HL-60 (cell line): ENCODE data around the gene KRTAP4-16.
A peak's percentile ranks its signal among the peaks of the same experiment; 100 is the strongest.
"Not testable (repeated sequence)": the region's sequence is repeated elsewhere in the genome, so short reads cannot be mapped to it uniquely, and the experiment has no call there.

ENCODE experiments used
- DNase-seq, 2 experiments: peaks; one replicate each; pipeline ENCODE4 v3.0.0-alpha.2; 2010 to 2020; ENCODE audit warnings: low read depth in 1 of 2, low spot score in 1 of 2
- H3K27ac ChIP-seq: fragments of 250-450 bp; sonication (Bioruptor Pico); replicated peaks from 2 replicates; pipeline ENCODE4 v1.5.1; 2020; ENCODE audit warnings: mild to moderate bottlenecking, moderate library complexity
- H3K27me3 ChIP-seq: fragments of 250-450 bp; sonication (Bioruptor Pico); 2 replicates; pipeline ENCODE4 v1.5.1; 2021; ENCODE audit warnings: mild to moderate bottlenecking, moderate library complexity; ENCODE audit not compliant: insufficient read depth, poor library complexity, severe bottlenecking
- H3K4me3 ChIP-seq: replicated peaks from 2 replicates; pipeline ENCODE4 v1.5.1; 2011; ENCODE audit warnings: mild to moderate bottlenecking, control low read depth, low read length; ENCODE audit not compliant: insufficient read depth
- CTCF ChIP-seq: IDR thresholded peaks from one replicate; pipeline ENCODE4 v1.5.1; 2011; ENCODE audit warnings: low read length, control low read depth, inconsistent platforms; ENCODE audit not compliant: insufficient read depth
- GABPA ChIP-seq: IDR thresholded peaks from 2 replicates; pipeline ENCODE4 v1.6.1; 2012; ENCODE audit warnings: low read depth
- POLR2AphosphoS5 ChIP-seq: IDR thresholded peaks from 2 replicates; pipeline ENCODE4 v1.6.1; 2012; ENCODE audit warnings: low read depth
- REST ChIP-seq: IDR thresholded peaks from 2 replicates; pipeline ENCODE4 v1.6.1; 2012; ENCODE audit warnings: low read depth; ENCODE audit not compliant: insufficient replicate concordance
- SPI1 ChIP-seq: IDR thresholded peaks from 2 replicates; pipeline ENCODE4 v1.6.1; 2012; ENCODE audit warnings: low read depth, mild to moderate bottlenecking, borderline replicate concordance

The KRTAP4-16 gene

GRCh38 chr17:41126412-41126811, 24.4 kb upstream of the KRTAP4-16 start:
- H3K27me3 ChIP-seq = no peaks in the 10 kb centered on the region
- no peak for DNase-seq
- TF ChIP-seq GABPA (no peak), REST (no peak), SPI1 (no peak)

GRCh38 chr17:41125064-41125463, 23.1 kb upstream of the KRTAP4-16 start:
- no peak for DNase-seq
- Histone ChIP-seq H3K4me3 (no peak overlapping the region), H3K27me3 (no peaks in the 10 kb centered on the region), H3K27ac (no peak overlapping the region)
- TF ChIP-seq REST (no peak), POLR2AphosphoS5 (no peak), SPI1 (no peak), GABPA (no peak), CTCF (no peak)

More at GRCh38 chr17:41126412-41126811, 24.4 kb upstream of the KRTAP4-16 start:
- Histone ChIP-seq H3K27ac (no peak overlapping the region), H3K4me3 (no peak overlapping the region)

- not testable (repeated sequence) for DNase-seq, H3K27me3 ChIP-seq, H3K27ac ChIP-seq, H3K4me3 ChIP-seq
Measured at GRCh38 chr17:41123991-41124371, 22.0 kb upstream of the KRTAP4-16 start, which contains the start of gene KRTAP4-12. Gene KRTAP4-12 (minus strand): TSS chr17:41124182. CDS start chr17:41124122, 60 bp downstream.

- DNase-seq, H3K27me3 ChIP-seq, H3K27ac ChIP-seq, H3K4me3 ChIP-seq: not testable (repeated sequence)
- 0 out of 2 replicates have a peak, but pooled peaks have one; percentile 11 for TF ChIP-seq SPI1
Measured at GRCh38 chr17:41123292-41123990, 21.4 kb upstream of the KRTAP4-16 start.

GRCh38 chr17:41121742-41122141, 19.7 kb upstream of the KRTAP4-16 start:
- Histone ChIP-seq H3K4me3 (no peak overlapping the region), H3K27me3 (no peaks in the 10 kb centered on the region), H3K27ac (no peak overlapping the region)
- no peak for TF ChIP-seq SPI1
- TF ChIP-seq CTCF = no peak
- no peak for TF ChIP-seq POLR2AphosphoS5
- TF ChIP-seq GABPA = no peak
- no peak for TF ChIP-seq REST
- no peak for DNase-seq
